ENCODE data around the gene ARID1B. TPM values are rescaled to one million over a fixed set of nuclear protein-coding genes. Genes with fewer than 3 reads are reported as not detected.

ARID1B gene
- total and polyA plus RNA-seq, 7 experiments from 2014 or later = 17.5 to 164 (median 139) TPM

DNA sequence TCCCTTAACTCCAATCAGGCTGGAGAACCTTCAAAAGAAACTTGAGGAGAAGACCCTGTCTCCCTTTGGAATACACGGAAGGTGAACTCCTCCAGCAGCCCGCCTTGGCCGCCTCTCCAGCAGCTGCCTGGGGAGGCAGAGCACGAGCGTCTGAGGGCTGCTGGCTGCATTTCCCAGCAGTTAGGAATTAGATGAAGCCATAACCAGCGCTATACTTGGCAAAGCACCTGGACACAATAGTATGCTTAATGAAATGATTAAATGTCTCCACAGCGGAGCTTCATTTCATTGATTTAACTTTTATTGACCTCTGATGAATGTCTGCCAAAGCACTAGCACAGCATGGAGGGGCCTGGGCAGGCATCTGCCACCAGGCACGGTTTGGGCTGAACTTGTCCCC, 472.6 kb downstream of the ARID1B start:
- intact Hi-C loops (cut with micrococcal nuclease) = no loop called here
- Histone ChIP-seq H3K4me3 (ENCODE audit: low read length) (no peak overlapping the region), H3K4me1 (ENCODE audit: control insufficient read depth in 2 of 2, insufficient read depth in 2 of 2, low read length in 2 of 2) (no peaks in the 10 kb centered on the region), H3K27ac (ENCODE audit: low read depth, low read length) (no peak overlapping the region), H3K9me3 (ENCODE audit: control insufficient read depth in 2 of 3, low read length in 3 of 3) (peaks cover 0 to 4% (median 0%) of the 10 kb centered on the region in 3 experiments), H3K36me3 (ENCODE audit: control insufficient read depth in 2 of 3, insufficient read depth in 3 of 3, low read length in 3 of 3) (no peaks in the 10 kb centered on the region), H3K27me3 (ENCODE audit: control insufficient read depth in 2 of 2, insufficient read depth in 2 of 2, low read length in 2 of 2) (no peaks in the 10 kb centered on the region)
- POLR2A ChIA-PET = no interaction called here
- H3K4me3 Mint-ChIP-seq = no peak overlapping the region
- H3K9me3 Mint-ChIP-seq = peaks cover 0 to 13% (median 6%) of the 10 kb centered on the region in 11 donors
- H3K4me1 Mint-ChIP-seq = peaks cover 0 to 2% (median 0%) of the 10 kb centered on the region in 7 donors
- H3K27me3 Mint-ChIP-seq = peaks cover 0 to 25% (median 0%) of the 10 kb centered on the region in 5 donors
- ATAC-seq (no peak), DNase-seq (no peak)
- H3K36me3 Mint-ChIP-seq = peaks cover 0 to 6% (median 2%) of the 10 kb centered on the region in 5 donors
- CTCF ChIA-PET = interaction anchor here (1.2 kb wide), 1 partner anchor 21 kb away, joined by 3 read pairs; no protein-coding TSS in a partner anchor
- no peak overlapping the region for H3K27ac Mint-ChIP-seq

DNA sequence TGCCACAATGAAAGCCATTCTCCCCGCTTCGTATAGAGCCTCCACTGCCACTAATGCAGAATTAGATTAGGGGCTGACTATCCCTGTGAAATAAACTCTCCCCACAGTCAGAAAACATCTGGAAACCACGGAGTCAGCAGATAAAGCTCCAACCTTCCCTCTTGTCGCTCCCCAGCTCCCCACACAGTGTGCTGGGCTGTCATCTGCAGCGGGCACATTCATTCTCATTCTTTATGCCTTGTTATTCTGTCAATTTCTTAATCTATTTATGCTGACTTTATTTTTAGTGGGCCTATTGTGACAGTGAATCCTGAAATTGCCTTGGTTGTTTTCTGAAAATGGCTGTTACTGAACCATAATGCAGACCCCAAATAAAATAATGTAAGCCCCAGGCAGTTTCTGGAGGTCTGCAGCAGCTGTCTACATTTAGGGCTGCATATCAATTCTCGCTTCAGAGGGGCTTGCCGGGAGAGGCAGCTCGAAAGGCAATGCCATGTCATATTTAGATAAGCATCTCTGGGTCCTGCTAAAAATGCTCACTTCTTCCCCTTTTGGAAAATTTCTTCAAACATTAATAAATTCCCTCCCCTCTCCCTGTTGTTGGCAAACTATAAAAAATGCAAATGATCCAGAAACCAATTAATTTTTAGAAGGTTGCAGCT, 474.5 kb downstream of the ARID1B start:
- Mint-ChIP-seq H3K27me3 (peaks cover 0 to 28% (median 6%) of the 10 kb centered on the region in 5 donors), H3K36me3 (peaks cover 0 to 6% (median 2%) of the 10 kb centered on the region in 5 donors), H3K4me3 (no peak overlapping the region), H3K27ac (no peak overlapping the region), H3K4me1 (peaks cover 0 to 2% (median 0%) of the 10 kb centered on the region in 7 donors), H3K9me3 (peaks cover 0 to 13% (median 6%) of the 10 kb centered on the region in 11 donors)
- ChIA-PET POLR2A (no interaction called here), CTCF (no interaction called here)
- H3K27ac ChIP-seq (ENCODE audit: low read depth, low read length) = no peak overlapping the region
- DNase-seq = no peak
- no peaks in the 10 kb centered on the region for H3K4me1 ChIP-seq (ENCODE audit: control insufficient read depth in 2 of 2, insufficient read depth in 2 of 2, low read length in 2 of 2)
- no peaks in the 10 kb centered on the region for H3K36me3 ChIP-seq (ENCODE audit: control insufficient read depth in 2 of 3, insufficient read depth in 3 of 3, low read length in 3 of 3)
- ATAC-seq = no peak
- H3K9me3 ChIP-seq (ENCODE audit: control insufficient read depth in 2 of 3, low read length in 3 of 3) = peaks cover 0 to 4% (median 0%) of the 10 kb centered on the region in 3 experiments
- intact Hi-C loops (cut with micrococcal nuclease) = no loop called here
- no peak overlapping the region for H3K4me3 ChIP-seq (ENCODE audit: low read length)
- H3K27me3 ChIP-seq (ENCODE audit: control insufficient read depth in 2 of 2, insufficient read depth in 2 of 2, low read length in 2 of 2) = no peaks in the 10 kb centered on the region

DNA sequence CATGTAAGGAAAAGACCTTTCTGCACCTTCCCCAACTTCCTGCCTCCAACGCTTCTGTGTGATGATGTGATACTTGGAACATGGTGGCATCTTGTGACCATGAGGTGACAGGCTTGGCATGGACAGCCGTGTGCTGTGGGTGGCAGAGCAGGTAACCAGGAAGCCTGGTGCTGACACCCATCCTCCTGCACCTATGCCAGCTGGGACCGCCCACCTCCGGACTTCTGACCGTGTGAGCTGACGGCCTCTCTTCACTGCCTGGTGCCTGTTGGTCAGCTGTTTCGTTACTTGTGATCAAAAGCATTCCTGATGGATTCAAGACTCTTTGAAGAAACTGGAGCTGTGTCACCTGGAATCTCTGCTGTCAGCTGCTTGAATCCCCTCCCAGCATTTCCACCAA, 475.8 kb downstream of the ARID1B start:
- DNase-seq (no peak), ATAC-seq (no peak)
- Mint-ChIP-seq H3K36me3 (peaks cover 0 to 6% (median 2%) of the 10 kb centered on the region in 5 donors), H3K9me3 (peaks cover 0 to 13% (median 6%) of the 10 kb centered on the region in 11 donors), H3K4me3 (no peak overlapping the region), H3K4me1 (peaks cover 0 to 2% (median 0%) of the 10 kb centered on the region in 7 donors), H3K27ac (no peak overlapping the region), H3K27me3 (peaks cover 0 to 35% (median 6%) of the 10 kb centered on the region in 5 donors)
- no peaks in the 10 kb centered on the region for H3K36me3 ChIP-seq (ENCODE audit: control insufficient read depth in 2 of 3, insufficient read depth in 3 of 3, low read length in 3 of 3)
- no peak overlapping the region for H3K27ac ChIP-seq (ENCODE audit: low read depth, low read length)
- POLR2A ChIA-PET = no interaction called here
- peaks cover 0 to 4% (median 0%) of the 10 kb centered on the region in 3 experiments for H3K9me3 ChIP-seq (ENCODE audit: control insufficient read depth in 2 of 3, low read length in 3 of 3)
- CTCF ChIA-PET = no interaction called here
- no peaks in the 10 kb centered on the region for H3K27me3 ChIP-seq (ENCODE audit: control insufficient read depth in 2 of 2, insufficient read depth in 2 of 2, low read length in 2 of 2)
- no peak overlapping the region for H3K4me3 ChIP-seq (ENCODE audit: low read length)
- intact Hi-C loops (cut with micrococcal nuclease) = no loop called here
- no peaks in the 10 kb centered on the region for H3K4me1 ChIP-seq (ENCODE audit: control insufficient read depth in 2 of 2, insufficient read depth in 2 of 2, low read length in 2 of 2)

DNA sequence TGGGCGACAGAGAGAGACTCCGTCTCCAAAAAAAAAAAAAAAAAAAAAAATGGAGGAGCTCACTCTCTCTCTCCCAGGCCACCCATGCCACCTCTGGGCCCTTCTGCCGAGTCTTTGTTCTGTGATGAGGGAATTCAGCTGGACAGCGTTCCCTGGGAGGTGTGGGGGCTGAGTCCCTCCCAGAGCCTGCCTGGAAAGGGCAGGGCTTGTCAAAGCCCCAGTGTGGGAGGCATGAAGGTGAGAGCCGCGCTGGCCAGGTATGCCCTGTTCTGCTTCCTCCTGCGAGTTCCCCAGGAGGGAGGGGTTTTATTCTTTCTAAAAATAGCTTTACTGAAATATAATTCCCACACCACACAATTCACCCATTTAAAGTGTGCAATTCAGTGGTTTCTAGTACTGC, 476.5 kb downstream of the ARID1B start:
- no peak overlapping the region for H3K27ac ChIP-seq (ENCODE audit: low read depth, low read length)
- POLR2A ChIA-PET = interaction anchor here (0.6 kb wide), 1 partner anchor 184 kb away, joined by 3 read pairs; no protein-coding TSS in a partner anchor
- peaks cover 0 to 32% (median 6%) of the 10 kb centered on the region in 5 donors for H3K27me3 Mint-ChIP-seq

DNA sequence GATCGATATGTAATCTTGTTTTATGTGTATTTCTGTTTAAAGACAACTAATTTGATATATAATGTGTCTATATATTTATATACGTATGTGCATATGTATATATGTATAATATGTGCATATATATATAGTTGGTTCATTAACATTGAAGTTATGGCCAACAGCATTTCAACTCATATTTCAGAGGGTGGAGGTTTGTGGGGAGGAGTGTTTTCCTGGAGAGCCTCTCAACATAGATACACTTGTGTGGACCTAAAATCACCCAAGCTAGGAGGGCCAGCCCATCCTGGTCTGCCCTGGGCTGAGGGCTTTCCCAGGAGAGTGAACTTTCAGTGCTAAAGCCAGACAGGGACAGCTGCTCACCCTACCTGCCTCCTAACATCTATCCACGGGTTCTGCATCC, 477.4 kb downstream of the ARID1B start:
- no peak for DNase-seq
- peaks cover 0 to 28% (median 6%) of the 10 kb centered on the region in 5 donors for H3K27me3 Mint-ChIP-seq

More for the DNA sequence above, 476.5 kb downstream of the ARID1B start:
- DNase-seq (no peak), ATAC-seq (no peak)
- Mint-ChIP-seq H3K27ac (no peak overlapping the region), H3K9me3 (peaks cover 0 to 8% (median under 1%) of the 10 kb centered on the region in 11 donors), H3K4me3 (no peak overlapping the region), H3K36me3 (peaks cover 0 to 1% (median 0%) of the 10 kb centered on the region in 5 donors), H3K4me1 (peaks cover 0 to 4% (median 0%) of the 10 kb centered on the region in 7 donors)
- Histone ChIP-seq H3K4me1 (ENCODE audit: control insufficient read depth in 2 of 2, insufficient read depth in 2 of 2, low read length in 2 of 2) (peaks cover 0 to 6% of the 10 kb centered on the region in 2 donors), H3K9me3 (ENCODE audit: control insufficient read depth in 2 of 3, low read length in 3 of 3) (no peaks in the 10 kb centered on the region), H3K36me3 (ENCODE audit: control insufficient read depth in 2 of 3, insufficient read depth in 3 of 3, low read length in 3 of 3) (no peaks in the 10 kb centered on the region), H3K4me3 (ENCODE audit: low read length) (no peak overlapping the region), H3K27me3 (ENCODE audit: control insufficient read depth in 2 of 2, insufficient read depth in 2 of 2, low read length in 2 of 2) (no peaks in the 10 kb centered on the region)
- intact Hi-C loops (cut with micrococcal nuclease) = no loop called here
- CTCF ChIA-PET = no interaction called here

DNA sequence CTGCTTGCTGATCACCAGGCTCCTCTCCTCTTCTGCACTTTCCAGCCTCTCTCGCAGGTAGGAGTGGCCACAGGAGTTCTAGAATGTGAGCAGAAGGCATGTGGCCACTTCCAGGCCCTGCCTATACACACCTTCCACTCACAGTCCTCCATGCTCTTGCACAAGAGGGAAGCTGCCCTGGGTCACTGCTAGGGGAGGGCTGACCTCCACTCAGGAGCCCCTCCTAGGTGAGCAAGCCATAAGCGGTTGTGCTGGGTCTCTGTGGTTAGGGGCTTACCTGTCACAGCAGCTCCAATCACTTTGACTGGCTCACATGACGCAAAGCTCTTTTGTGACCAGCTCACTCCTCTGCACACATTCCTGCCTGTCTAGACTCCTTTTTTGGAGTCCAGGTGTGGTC, 477.9 kb downstream of the ARID1B start:
- DNase-seq = no peak
- Mint-ChIP-seq H3K27me3 (peaks cover 0 to 26% (median 6%) of the 10 kb centered on the region in 5 donors), H3K4me1 (peaks cover 0 to 11% (median 5%) of the 10 kb centered on the region in 7 donors), H3K27ac (no peak overlapping the region), H3K4me3 (no peak overlapping the region), H3K36me3 (no peaks in the 10 kb centered on the region), H3K9me3 (no peaks in the 10 kb centered on the region)
- H3K27ac ChIP-seq (ENCODE audit: low read depth, low read length) = no peak overlapping the region
- POLR2A ChIA-PET = no interaction called here
- ATAC-seq = no peak
- intact Hi-C loops (cut with micrococcal nuclease) = no loop called here
- CTCF ChIA-PET = no interaction called here
- H3K36me3 ChIP-seq (ENCODE audit: control insufficient read depth in 2 of 3, insufficient read depth in 3 of 3, low read length in 3 of 3) = no peaks in the 10 kb centered on the region
- no peak overlapping the region for H3K4me3 ChIP-seq (ENCODE audit: low read length)
- H3K4me1 ChIP-seq (ENCODE audit: control insufficient read depth in 2 of 2, insufficient read depth in 2 of 2, low read length in 2 of 2) = peaks cover 0 to 18% of the 10 kb centered on the region in 2 donors
- H3K9me3 ChIP-seq (ENCODE audit: control insufficient read depth in 2 of 3, low read length in 3 of 3) = no peaks in the 10 kb centered on the region
- H3K27me3 ChIP-seq (ENCODE audit: control insufficient read depth in 2 of 2, insufficient read depth in 2 of 2, low read length in 2 of 2) = no peaks in the 10 kb centered on the region

More for the DNA sequence above, 477.4 kb downstream of the ARID1B start:
- Histone ChIP-seq H3K27ac (ENCODE audit: low read depth, low read length) (no peak overlapping the region), H3K4me3 (ENCODE audit: low read length) (no peak overlapping the region), H3K27me3 (ENCODE audit: control insufficient read depth in 2 of 2, insufficient read depth in 2 of 2, low read length in 2 of 2) (no peaks in the 10 kb centered on the region), H3K4me1 (ENCODE audit: control insufficient read depth in 2 of 2, insufficient read depth in 2 of 2, low read length in 2 of 2) (peaks cover 0 to 13% of the 10 kb centered on the region in 2 donors), H3K9me3 (ENCODE audit: control insufficient read depth in 2 of 3, low read length in 3 of 3) (no peaks in the 10 kb centered on the region), H3K36me3 (ENCODE audit: control insufficient read depth in 2 of 3, insufficient read depth in 3 of 3, low read length in 3 of 3) (no peaks in the 10 kb centered on the region)
- Mint-ChIP-seq H3K4me1 (peaks cover 0 to 8% (median 2%) of the 10 kb centered on the region in 7 donors), H3K27ac (no peak overlapping the region), H3K9me3 (peaks cover 0 to 1% (median 0%) of the 10 kb centered on the region in 11 donors), H3K36me3 (no peaks in the 10 kb centered on the region), H3K4me3 (no peak overlapping the region)
- ATAC-seq = no peak
- POLR2A ChIA-PET = no interaction called here
- CTCF ChIA-PET = no interaction called here
- intact Hi-C loops (cut with micrococcal nuclease) = no loop called here

DNA sequence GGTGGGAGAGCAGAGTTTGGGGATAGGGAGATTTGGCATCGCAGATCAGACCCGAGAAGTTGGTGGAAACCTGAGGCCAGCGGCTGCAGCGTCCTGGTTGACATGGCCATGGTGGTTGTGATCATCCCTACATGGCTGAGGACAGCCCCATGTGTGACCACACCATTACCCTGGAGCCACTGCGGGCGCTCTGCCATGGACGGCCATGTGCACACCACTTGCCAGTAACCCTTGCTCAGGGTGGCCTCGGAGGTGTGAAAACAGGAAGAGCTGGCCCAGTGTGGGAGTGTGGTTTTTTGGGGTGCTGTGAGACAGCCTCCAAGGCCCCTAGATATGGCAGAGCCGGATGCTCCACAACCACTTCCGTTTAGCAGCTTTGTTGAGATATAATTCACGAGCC, 481.7 kb downstream of the ARID1B start:
- intact Hi-C loops (cut with micrococcal nuclease) = no loop called here
- Histone ChIP-seq H3K27ac (ENCODE audit: low read depth, low read length) (no peak overlapping the region), H3K4me3 (ENCODE audit: low read length) (no peak overlapping the region), H3K27me3 (ENCODE audit: control insufficient read depth in 2 of 2, insufficient read depth in 2 of 2, low read length in 2 of 2) (no peaks in the 10 kb centered on the region), H3K4me1 (ENCODE audit: control insufficient read depth in 2 of 2, insufficient read depth in 2 of 2, low read length in 2 of 2) (peaks cover 0 to 21% of the 10 kb centered on the region in 2 donors), H3K36me3 (ENCODE audit: control insufficient read depth in 2 of 3, insufficient read depth in 3 of 3, low read length in 3 of 3) (no peaks in the 10 kb centered on the region), H3K9me3 (ENCODE audit: control insufficient read depth in 2 of 3, low read length in 3 of 3) (no peaks in the 10 kb centered on the region)
- DNase-seq = peak in 1 of 9 donors; percentile 10
- Mint-ChIP-seq H3K4me3 (no peak overlapping the region), H3K4me1 (peaks cover 0 to 11% (median 7%) of the 10 kb centered on the region in 7 donors), H3K27me3 (peaks cover 0 to 23% (median 6%) of the 10 kb centered on the region in 5 donors), H3K27ac (peak overlapping the region in 1 of 9 donors; percentile 59), H3K9me3 (no peaks in the 10 kb centered on the region), H3K36me3 (no peaks in the 10 kb centered on the region)
- ChIA-PET POLR2A (no interaction called here), CTCF (no interaction called here)
- peak; percentile 71 for ATAC-seq

Data from naive thymus-derived CD4-positive, alpha-beta T cell (primary cell).